BE2C (cell line): ENCODE data around the gene BMPR1B.
A peak's percentile ranks its signal among the peaks of the same experiment; 100 is the strongest.

Source experiments
- DNase-seq: peaks from one replicate; pipeline ENCODE4 v3.0.0-alpha.2; 2020
- H3K27me3 ChIP-seq: fragments of 250-450 bp; sonication (Bioruptor Pico); 2 replicates; pipeline ENCODE4 v1.5.1; 2020; ENCODE audit warnings: mild to moderate bottlenecking
- H3K36me3 ChIP-seq: fragments of 250-450 bp; sonication (Bioruptor Pico); 2 replicates; pipeline ENCODE4 v1.5.1; 2020; ENCODE audit warnings: mild to moderate bottlenecking
- H3K4me1 ChIP-seq: fragments of 250-450 bp; sonication (Bioruptor Pico); 2 replicates; pipeline ENCODE4 v1.5.1; 2020
- H3K4me3 ChIP-seq: 2 replicates; pipeline ENCODE4 v1.5.1; 2011; ENCODE audit warnings: low read depth, low read length
- H3K9me3 ChIP-seq: fragments of 250-450 bp; sonication (Bioruptor Pico); 2 replicates; pipeline ENCODE4 v1.5.1; 2020
- CTCF ChIP-seq: IDR thresholded peaks from 2 replicates; pipeline ENCODE4 v1.5.1; 2012; ENCODE audit warnings: mild to moderate bottlenecking, low read depth, low read length

Gene BMPR1B

GRCh38 chr4:94929696-94930095 is 171.9 kb downstream of the BMPR1B start:
- Histone ChIP-seq H3K9me3 (no peaks in the 10 kb centered on the region), H3K4me3 (no peak overlapping the region), H3K4me1 (peaks cover 28% of the 10 kb centered on the region), H3K36me3 (no peaks in the 10 kb centered on the region), H3K27me3 (no peaks in the 10 kb centered on the region)
- TF ChIP-seq CTCF: no peak
- DNase-seq: no peak

DNA sequence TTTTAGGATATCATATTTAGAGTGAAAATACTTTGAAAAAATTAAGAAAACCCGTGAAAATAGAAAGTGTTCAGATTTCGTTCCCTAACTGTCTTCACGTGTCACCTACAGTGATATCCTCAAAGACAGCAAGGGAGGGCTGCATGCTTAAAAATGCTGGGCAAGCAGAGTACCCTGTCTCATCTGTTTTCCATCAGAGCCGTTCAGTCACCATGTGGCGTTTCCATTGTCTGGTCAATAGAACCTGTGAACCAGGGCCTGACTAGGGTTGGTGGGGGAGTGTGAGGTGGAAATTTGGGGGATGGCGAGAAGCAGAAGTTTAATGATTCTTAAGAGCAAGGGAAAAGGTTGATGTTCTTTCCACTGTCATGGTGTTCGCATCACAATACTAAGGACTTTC is 173.9 kb downstream of the BMPR1B start:
- no peaks in the 10 kb centered on the region for H3K9me3 ChIP-seq
- TF ChIP-seq CTCF: no peak
- peak; percentile 53 for DNase-seq

GRCh38 chr4:94932366-94932765 is 174.6 kb downstream of the BMPR1B start:
- no peaks in the 10 kb centered on the region for H3K27me3 ChIP-seq
- no peak for DNase-seq
- H3K4me3 ChIP-seq: no peak overlapping the region
- no peak for TF ChIP-seq CTCF
- H3K4me1 ChIP-seq: peaks cover 22% of the 10 kb centered on the region
- no peaks in the 10 kb centered on the region for H3K9me3 ChIP-seq
- no peaks in the 10 kb centered on the region for H3K36me3 ChIP-seq

More for the DNA sequence above, 173.9 kb downstream of the BMPR1B start:
- H3K36me3 ChIP-seq: no peaks in the 10 kb centered on the region
- peaks cover 28% of the 10 kb centered on the region for H3K4me1 ChIP-seq
- H3K27me3 ChIP-seq: no peaks in the 10 kb centered on the region
- H3K4me3 ChIP-seq: no peak overlapping the region

DNA sequence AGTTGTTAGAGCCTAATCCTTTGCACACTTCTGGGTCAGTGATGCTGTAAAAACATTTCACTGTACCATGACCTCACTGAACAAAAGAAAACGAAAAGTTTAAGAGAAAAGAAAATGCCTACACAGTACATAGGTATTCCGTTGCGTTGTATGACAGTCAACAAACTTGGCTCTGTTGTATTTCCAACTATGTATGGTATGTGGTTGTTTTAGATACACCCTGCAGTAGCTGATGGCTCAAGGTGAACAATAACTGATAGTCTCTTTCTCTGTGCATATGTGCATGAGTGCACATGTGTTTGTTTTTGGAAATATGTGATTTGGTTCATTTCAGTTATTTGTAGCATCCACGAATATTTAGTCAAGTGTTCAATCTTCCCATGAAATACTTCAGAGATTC is 176.0 kb downstream of the BMPR1B start:
- no peak for DNase-seq
- Histone ChIP-seq H3K4me1 (peaks cover 17% of the 10 kb centered on the region), H3K27me3 (no peaks in the 10 kb centered on the region), H3K36me3 (no peaks in the 10 kb centered on the region), H3K9me3 (no peaks in the 10 kb centered on the region), H3K4me3 (no peak overlapping the region)
- no peak for TF ChIP-seq CTCF

DNA sequence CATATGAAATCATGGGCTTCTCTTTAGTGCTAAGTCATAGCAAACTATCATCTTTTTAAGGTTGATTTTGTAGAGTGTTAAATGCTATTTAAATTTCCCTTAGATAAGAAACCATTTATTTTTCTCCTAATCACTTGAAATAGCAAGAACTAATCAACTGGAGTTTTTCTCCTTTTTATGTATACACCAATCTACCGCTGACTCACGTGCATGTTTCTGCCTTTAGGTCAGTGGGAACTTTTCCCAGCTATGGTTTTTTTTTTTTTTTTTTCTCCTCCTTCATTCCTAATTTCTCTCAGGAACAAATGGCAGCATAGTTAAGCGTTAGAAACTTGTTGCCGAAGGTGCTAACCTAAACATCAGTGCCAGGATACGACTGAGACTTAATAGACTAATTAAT is 176.4 kb downstream of the BMPR1B start:
- no peaks in the 10 kb centered on the region for H3K36me3 ChIP-seq
- peaks cover 15% of the 10 kb centered on the region for H3K4me1 ChIP-seq
- H3K9me3 ChIP-seq: no peaks in the 10 kb centered on the region
- no peak for DNase-seq
- no peaks in the 10 kb centered on the region for H3K27me3 ChIP-seq
- no peak overlapping the region for H3K4me3 ChIP-seq
- TF ChIP-seq CTCF: no peak

DNA sequence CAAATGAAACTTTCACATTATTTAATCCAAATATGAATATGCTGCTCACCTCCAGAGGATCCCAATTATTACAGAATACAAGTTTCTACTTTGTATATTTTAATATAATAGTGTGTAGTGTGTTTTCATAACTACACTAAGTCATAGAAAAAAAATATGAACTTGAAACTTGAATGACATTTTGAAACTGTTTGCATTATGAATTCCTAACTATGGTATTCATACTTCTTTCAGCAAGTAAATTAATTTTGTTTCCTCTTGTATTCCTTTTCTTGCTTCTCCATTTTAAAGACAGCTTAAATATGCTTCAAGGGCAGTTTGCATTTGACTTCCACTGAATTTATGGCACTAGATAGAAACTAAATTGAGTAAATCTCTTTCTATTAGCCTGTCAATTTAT is 177.1 kb downstream of the BMPR1B start:
- H3K9me3 ChIP-seq: no peaks in the 10 kb centered on the region
- H3K4me3 ChIP-seq: no peak overlapping the region
- H3K27me3 ChIP-seq: no peaks in the 10 kb centered on the region
- no peak for DNase-seq
- no peak for TF ChIP-seq CTCF
- no peaks in the 10 kb centered on the region for H3K36me3 ChIP-seq
- H3K4me1 ChIP-seq: peaks cover 12% of the 10 kb centered on the region
